Endothelial cell of umbilical vein (primary cell): ENCODE data around the gene NFYA. TPM values are rescaled to one million over a fixed set of nuclear protein-coding genes. Genes with fewer than 3 reads are reported as not detected.

Source experiments
- Bru-seq: library from RNA; stranded (reverse); fragments of 400-500 nt; gene quantifications from one replicate; lab custom pipeline; 2021; lab: Mats Ljungman, UMichigan
- BruChase-seq, 2 experiments: library from RNA; stranded (reverse); fragments of 400-500 nt; gene quantifications; one replicate each; lab custom pipeline; 2021; lab: Mats Ljungman, UMichigan
- BruUV-seq: library from RNA; stranded (reverse); fragments of 400-500 nt; replicated peaks from 2 replicates; lab custom pipeline; 2021; lab: Mats Ljungman, UMichigan
- CTCF ChIA-PET: fragments of 300-600, 350-600 bp; sonication (Branson Sonifier 250); formaldehyde crosslinking; loops from one replicate; lab custom pipeline; 2021; ENCODE audit warnings: antibody characterized with exemption, inconsistent platforms; lab: Charles Lee
- POLR2A ChIA-PET: fragments of 300-600, 350-600 bp; sonication (Branson Sonifier 250); formaldehyde crosslinking; loops from one replicate; lab custom pipeline; 2021; ENCODE audit warnings: antibody characterized with exemption, inconsistent platforms; lab: Charles Lee
- DNase-seq: peaks from one replicate; pipeline ENCODE4 v3.0.0-alpha.2; 2011; ENCODE audit warnings: low read depth, low spot score
- FAIRE-seq: peaks from 2 replicates; lab custom pipeline; 2011; peaks lifted over from hg19 to GRCh38; lab: Jason Lieb, UNC
- H2AFZ ChIP-seq: 2 replicates; pipeline ENCODE4 v1.6.0; 2012; ENCODE audit warnings: low read depth, low read length, control low read depth, inconsistent platforms
- H3K27ac ChIP-seq: 2 replicates; pipeline ENCODE4 v1.5.1; 2011; ENCODE audit warnings: low read depth, mild to moderate bottlenecking, control low read depth, low read length, moderate library complexity; ENCODE audit not compliant: insufficient read depth
- H3K27me3 ChIP-seq, 2 experiments: 2 replicates each; pipeline versions ENCODE4 v1.6.0 to v1.6.1; 2011; ENCODE audit warnings: low read length in 2 of 2, mixed read lengths in 1 of 2; ENCODE audit not compliant: control insufficient read depth in 2 of 2, insufficient read depth in 2 of 2
- H3K36me3 ChIP-seq, 2 experiments: 2 replicates in 1 of 2; 3 replicates in 1 of 2; pipeline ENCODE4 v1.5.1; 2011; ENCODE audit warnings: low read length in 2 of 2, mild to moderate bottlenecking in 1 of 2, moderate library complexity in 1 of 2; ENCODE audit not compliant: control insufficient read depth in 2 of 2, insufficient read depth in 2 of 2; ENCODE audit errors: extremely low read depth in 1 of 2
- H3K4me1 ChIP-seq: 3 replicates; pipeline ENCODE4 v1.5.1; 2011; ENCODE audit warnings: mild to moderate bottlenecking, low read length; ENCODE audit not compliant: control insufficient read depth, insufficient read depth; ENCODE audit errors: extremely low read depth
- H3K4me2 ChIP-seq: 2 replicates; pipeline ENCODE4 v1.6.1; 2011; ENCODE audit warnings: low read length, control low read depth, mixed read lengths; ENCODE audit not compliant: insufficient read depth
- H3K4me3 ChIP-seq, 3 experiments: fragments of 200-600 bp in 1 of 3; sonication (generic), shearing (Covaris generic) in 1 of 3; replicated peaks in 1 of 3; 2 replicates each; pipeline ENCODE4 v1.5.1; 2011 to 2016; ENCODE audit warnings: control low read depth in 3 of 3, low read length in 3 of 3, mild to moderate bottlenecking in 2 of 3, inconsistent platforms in 1 of 3, low read depth in 1 of 3, moderate library complexity in 1 of 3; ENCODE audit not compliant: insufficient read depth in 1 of 3
- H3K79me2 ChIP-seq: 2 replicates; pipeline ENCODE4 v1.6.0; 2012; ENCODE audit warnings: low read length, inconsistent platforms; ENCODE audit not compliant: control insufficient read depth, insufficient read depth
- H3K9ac ChIP-seq: replicated peaks from 2 replicates; pipeline ENCODE3; 2011; ENCODE audit warnings: low read length, control low read depth; ENCODE audit not compliant: insufficient read depth; ENCODE audit errors: extremely low read depth
- H3K9me1 ChIP-seq: replicated peaks from 3 replicates; pipeline ENCODE4 v1.6.0; 2011; ENCODE audit warnings: mild to moderate bottlenecking, low read length; ENCODE audit not compliant: control insufficient read depth, insufficient read depth; ENCODE audit errors: extremely low read depth
- H3K9me3 ChIP-seq: replicated peaks from 2 replicates; pipeline ENCODE4 v1.5.1; 2012; ENCODE audit warnings: low read length, inconsistent platforms; ENCODE audit not compliant: control insufficient read depth, insufficient read depth
- H4K20me1 ChIP-seq: replicated peaks from 2 replicates; pipeline ENCODE3; 2011; ENCODE audit warnings: mild to moderate bottlenecking, low read length; ENCODE audit not compliant: control insufficient read depth, insufficient read depth; ENCODE audit errors: extremely low read depth
- EZH2 ChIP-seq: IDR thresholded peaks from 2 replicates; pipeline ENCODE4 v1.6.1; 2012; ENCODE audit warnings: borderline replicate concordance, low read depth, mild to moderate bottlenecking, moderate library complexity, low read length, inconsistent platforms; ENCODE audit not compliant: severe bottlenecking
- FOS ChIP-seq: IDR thresholded peaks from 2 replicates; pipeline ENCODE4 v1.6.1; 2011; ENCODE audit warnings: mild to moderate bottlenecking, low read length, moderate library complexity, borderline replicate concordance; ENCODE audit not compliant: insufficient read depth
- GATA2 ChIP-seq: IDR thresholded peaks from 2 replicates; pipeline ENCODE4 v1.7.0; 2011; ENCODE audit warnings: low read depth, mild to moderate bottlenecking, moderate library complexity, mixed read lengths, low read length; ENCODE audit not compliant: insufficient read length, insufficient read depth
- JUN ChIP-seq: IDR thresholded peaks from 2 replicates; pipeline ENCODE4 v1.6.1; 2011; ENCODE audit warnings: borderline replicate concordance, low read depth; ENCODE audit not compliant: insufficient read length, insufficient read depth
- MAX ChIP-seq: IDR thresholded peaks from 2 replicates; pipeline ENCODE4 v1.6.1; 2011; ENCODE audit not compliant: insufficient read depth, insufficient read length
- MYC ChIP-seq: IDR thresholded peaks from one replicate; pipeline ENCODE4 v1.6.1; 2011; ENCODE audit warnings: mild to moderate bottlenecking, low read depth, low read length
- POLR2A ChIP-seq: IDR thresholded peaks from 2 replicates; pipeline ENCODE4 v1.6.1; 2012; ENCODE audit warnings: low read depth, mild to moderate bottlenecking, control low read depth, low read length
- POLR2AphosphoS5 ChIP-seq: IDR thresholded peaks from 2 replicates; pipeline ENCODE4 v1.6.1; 2012; ENCODE audit warnings: low read depth, mild to moderate bottlenecking, control low read depth, low read length, moderate library complexity; ENCODE audit not compliant: insufficient read depth
- dilution Hi-C: fragments of 300-500 bp; cut with MboI; formaldehyde crosslinking; loops from one replicate; pipeline ENCODE4 v1.15.0; 2019; ENCODE audit warnings: low sequenced_read_pairs; ENCODE audit not compliant: extremely low pct_ligation_motif_present
- intact Hi-C: fragments of 100-400 bp; cut with micrococcal nuclease; formaldehyde crosslinking; loops from one replicate; pipeline ENCODE4 v1.10.0; 2022
- long read RNA-seq: library from polyadenylated mRNA; stranded (forward); transcript quantifications from one replicate; pipeline ENCODE4 v2.0.0, GENCODE V29; 2021
- polyA minus RNA-seq, 3 experiments: library from RNA; depleted of rRNA, polyadenylated mRNA; stranded (reverse); fragments of >200 nt; gene quantifications; 1 replicate in 1 of 3; 2 replicates in 2 of 3; pipeline ENCODE4 v1.2.3, GENCODE V29; 2011
- polyA plus RNA-seq, 4 experiments: library from polyadenylated mRNA; depleted of rRNA in 3 of 4; stranded (reverse) in 3 of 4; unstranded in 1 of 4; fragments of >200 nt; gene quantifications; 2 replicates each; pipeline versions ENCODE4 v1.2.1 to v1.2.3, GENCODE V29; 2011 to 2012; ENCODE audit warnings: missing spikeins in 1 of 4
- total RNA-seq: library from RNA; stranded (reverse); gene quantifications from 2 replicates; pipeline ENCODE4 v1.2.3, GENCODE V29; 2021
- TF ChIP-seq, protein P1 (sequence below), 2 donors: IDR thresholded peaks; 1 replicate in 1 of 2; 2 replicates in 1 of 2; pipeline ENCODE4 v1.5.1; 2011; ENCODE audit warnings: low read length in 2 of 2, mild to moderate bottlenecking in 2 of 2, moderate library complexity in 2 of 2, control low read depth in 1 of 2, inconsistent platforms in 1 of 2, low read depth in 1 of 2; ENCODE audit not compliant: insufficient read depth in 1 of 2; ENCODE audit errors: extremely low read depth in 1 of 2

The NFYA gene
- total RNA-seq (29.0 and 30.9 TPM in 2 replicates), polyA plus RNA-seq (12.2 and 13.1 TPM in 2 replicates), polyA minus RNA-seq (62.7 and 69.5 TPM in 2 replicates), Bru-seq, nascent RNA (percentile 84 among the genes with signal in this experiment), BruChase-seq, experiment 1, labeled RNA remaining after a 6-hour chase (percentile 71 among the genes with signal in this experiment), BruChase-seq, experiment 2, labeled RNA remaining after a 2-hour chase (percentile 89 among the genes with signal in this experiment)
- polyA plus RNA-seq (2011; cell fraction: cytosol; rRNA removed): 12.0 and 13.9 TPM in 2 replicates
- 22.6 and 23.4 TPM in 2 replicates for polyA plus RNA-seq (2011; cell fraction: nucleus; rRNA removed)
- polyA plus RNA-seq (2012): 26.5 and 36.0 TPM in 2 replicates
- 11.5 TPM for polyA minus RNA-seq (2011; cell fraction: cytosol; rRNA and poly(A)+ RNA removed)
- 15.5 and 23.9 TPM in 2 replicates for polyA minus RNA-seq (2011; cell fraction: nucleus; rRNA and poly(A)+ RNA removed)
- long read RNA-seq, transcript NFYA-201 (10 exons, 3,811 nt): major isoform, 8 of 31 reads
- long read RNA-seq, partial matches to known transcripts: 2 of 31 reads
- long read RNA-seq, other reads (novel, unspliced or antisense): 19 of 31 reads

DNA sequence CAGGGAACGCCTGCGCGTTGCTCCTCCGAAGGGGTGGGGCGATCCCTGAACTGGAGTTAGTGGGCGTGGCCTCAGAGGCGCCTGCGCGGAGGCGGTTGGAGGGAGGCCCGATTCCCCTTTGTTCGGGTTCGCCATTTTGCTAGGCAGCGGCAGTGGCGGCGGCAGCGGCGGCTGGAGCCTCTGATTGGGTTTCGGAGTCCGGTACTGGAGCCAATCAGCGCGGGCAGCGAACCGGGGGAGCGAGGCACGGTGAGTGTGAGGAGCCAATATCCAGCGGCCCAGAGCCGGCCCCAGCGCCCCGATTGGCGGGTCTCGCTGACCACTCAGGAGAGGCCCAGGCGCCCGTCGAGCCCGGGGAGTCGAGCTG is at the start of gene NFYA:
TSS of gene NFYA (plus strand) at position 139 of the 367 bp plus-strand sequence. CDS start 6,116 bp downstream, outside the sequence.
- no TSS peak for BruUV-seq
- peaks cover 45% of the 10 kb centered on the region for H3K79me2 ChIP-seq

More for the DNA sequence above, at the start of gene NFYA:
- Histone ChIP-seq H3K9me3 (no peaks in the 10 kb centered on the region), H3K9me1 (no peaks in the 10 kb centered on the region), H3K27ac (peak within 1 kb of the TSS; percentile 98), H2AFZ (peak within 1 kb of the TSS; percentile 86), H3K4me2 (peak within 1 kb of the TSS; percentile 100), H3K4me3 (peak within 1 kb of the TSS; percentile 84 to 97 (median 90)), H4K20me1 (no peaks in the 10 kb centered on the region), H3K9ac (peak within 1 kb of the TSS; percentile 99), H3K4me1 (peaks cover 21% of the 10 kb centered on the region), H3K36me3 (no peaks in the 10 kb centered on the region), H3K27me3 (no peaks in the 10 kb centered on the region)
- intact Hi-C loops (loop anchor here (1.0 to 5.0 kb wide), 3 partner anchors 24 to 244 kb away; no protein-coding TSS in a partner anchor), dilution Hi-C loops (no loop called here)
- TF ChIP-seq POLR2A (peak; percentile 12), MYC (no peak), FOS (no peak), EZH2 (peak; percentile 80), POLR2AphosphoS5 (no peak), MAX (no peak), JUN (no peak), GATA2 (no peak)
- TF ChIP-seq, protein P1, sequence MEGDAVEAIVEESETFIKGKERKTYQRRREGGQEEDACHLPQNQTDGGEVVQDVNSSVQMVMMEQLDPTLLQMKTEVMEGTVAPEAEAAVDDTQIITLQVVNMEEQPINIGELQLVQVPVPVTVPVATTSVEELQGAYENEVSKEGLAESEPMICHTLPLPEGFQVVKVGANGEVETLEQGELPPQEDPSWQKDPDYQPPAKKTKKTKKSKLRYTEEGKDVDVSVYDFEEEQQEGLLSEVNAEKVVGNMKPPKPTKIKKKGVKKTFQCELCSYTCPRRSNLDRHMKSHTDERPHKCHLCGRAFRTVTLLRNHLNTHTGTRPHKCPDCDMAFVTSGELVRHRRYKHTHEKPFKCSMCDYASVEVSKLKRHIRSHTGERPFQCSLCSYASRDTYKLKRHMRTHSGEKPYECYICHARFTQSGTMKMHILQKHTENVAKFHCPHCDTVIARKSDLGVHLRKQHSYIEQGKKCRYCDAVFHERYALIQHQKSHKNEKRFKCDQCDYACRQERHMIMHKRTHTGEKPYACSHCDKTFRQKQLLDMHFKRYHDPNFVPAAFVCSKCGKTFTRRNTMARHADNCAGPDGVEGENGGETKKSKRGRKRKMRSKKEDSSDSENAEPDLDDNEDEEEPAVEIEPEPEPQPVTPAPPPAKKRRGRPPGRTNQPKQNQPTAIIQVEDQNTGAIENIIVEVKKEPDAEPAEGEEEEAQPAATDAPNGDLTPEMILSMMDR (IDR thresholded peaks at IDR 0.05; ENCODE audit: extremely low read depth in 1 of 2, insufficient read depth in 1 of 2, low read depth in 1 of 2, low read length in 2 of 2): no peak
- DNase-seq (peak; percentile 100), FAIRE-seq (peak; percentile 100)
- CTCF ChIA-PET: interaction anchor here (1.0 to 1.1 kb wide), 3 partner anchors 19 to 110 kb away, joined by 3 to 9 read pairs (median 5); no protein-coding TSS in a partner anchor
- POLR2A ChIA-PET: interaction anchor here (1.2 kb wide), 1 partner anchor 75 kb away, joined by 3 read pairs; no protein-coding TSS in a partner anchor
